Measurements from ENCODE around the gene CHRDL2. TPM values are rescaled to one million over a fixed set of nuclear protein-coding genes. Genes with fewer than 3 reads are reported as not detected.

The CHRDL2 gene
- total RNA-seq, 1 donor from 2014 or later = 0.52 TPM

- Histone ChIP-seq H3K36me3 (ENCODE audit: control insufficient read depth in 3 of 3, insufficient read depth in 3 of 3, low read length in 3 of 3) (no peaks in the 10 kb centered on the region), H3K27ac (ENCODE audit: low read depth, low read length) (peak overlapping the region; percentile 69), H3K9me3 (ENCODE audit: control insufficient read depth in 3 of 3, low read length in 3 of 3) (no peaks in the 10 kb centered on the region), H3K4me3 (ENCODE audit: low read length in 3 of 3) (peak overlapping the region; percentile 31 to 49 (median 36)), H3K27me3 (ENCODE audit: control insufficient read depth in 3 of 3, insufficient read depth in 3 of 3, low read length in 3 of 3) (no peaks in the 10 kb centered on the region), H3K4me1 (ENCODE audit: control insufficient read depth in 3 of 3, insufficient read depth in 3 of 3, low read length in 3 of 3) (peaks cover 16 to 34% (median 22%) of the 10 kb centered on the region in 3 donors), H3K9ac (ENCODE audit: low read depth in 1 of 3, low read length in 3 of 3) (peak overlapping the region; percentile 6 to 52 (median 27))
Measured at GRCh38 chr11:74681686-74682651, 49.3 kb downstream of the CHRDL2 start.

- Histone ChIP-seq H3K27ac (ENCODE audit: low read depth, low read length) (peak overlapping the region; percentile 69), H3K4me1 (ENCODE audit: control insufficient read depth in 3 of 3, insufficient read depth in 3 of 3, low read length in 3 of 3) (peaks cover 16 to 34% (median 22%) of the 10 kb centered on the region in 3 donors), H3K27me3 (ENCODE audit: control insufficient read depth in 3 of 3, insufficient read depth in 3 of 3, low read length in 3 of 3) (no peaks in the 10 kb centered on the region), H3K36me3 (ENCODE audit: control insufficient read depth in 3 of 3, insufficient read depth in 3 of 3, low read length in 3 of 3) (no peaks in the 10 kb centered on the region), H3K9me3 (ENCODE audit: control insufficient read depth in 3 of 3, low read length in 3 of 3) (no peaks in the 10 kb centered on the region), H3K9ac (ENCODE audit: low read depth in 1 of 3, low read length in 3 of 3) (peak overlapping the region in 1 of 3 donors; percentile 33), H3K4me3 (ENCODE audit: low read length in 3 of 3) (peak overlapping the region in 2 of 3 donors; percentile 31 to 36)
Measured at GRCh38 chr11:74680703-74681531, 50.3 kb downstream of the CHRDL2 start.

- Histone ChIP-seq H3K27me3 (ENCODE audit: control insufficient read depth in 3 of 3, insufficient read depth in 3 of 3, low read length in 3 of 3) (no peaks in the 10 kb centered on the region), H3K27ac (ENCODE audit: low read depth, low read length) (no peak overlapping the region), H3K9ac (ENCODE audit: low read depth in 1 of 3, low read length in 3 of 3) (no peak overlapping the region), H3K36me3 (ENCODE audit: control insufficient read depth in 3 of 3, insufficient read depth in 3 of 3, low read length in 3 of 3) (no peaks in the 10 kb centered on the region), H3K4me3 (ENCODE audit: low read length in 3 of 3) (no peak overlapping the region), H3K9me3 (ENCODE audit: control insufficient read depth in 3 of 3, low read length in 3 of 3) (no peaks in the 10 kb centered on the region), H3K4me1 (ENCODE audit: control insufficient read depth in 3 of 3, insufficient read depth in 3 of 3, low read length in 3 of 3) (peaks cover 16 to 34% (median 22%) of the 10 kb centered on the region in 3 donors)
Measured at GRCh38 chr11:74680035-74680671, 51.1 kb downstream of the CHRDL2 start.

GRCh38 chr11:74679513-74679865, 51.7 kb downstream of the CHRDL2 start:
- no peaks in the 10 kb centered on the region for H3K36me3 ChIP-seq (ENCODE audit: control insufficient read depth in 3 of 3, insufficient read depth in 3 of 3, low read length in 3 of 3)
- H3K4me3 ChIP-seq (ENCODE audit: low read length in 3 of 3) = no peak overlapping the region
- no peak overlapping the region for H3K27ac ChIP-seq (ENCODE audit: low read depth, low read length)
- no peaks in the 10 kb centered on the region for H3K27me3 ChIP-seq (ENCODE audit: control insufficient read depth in 3 of 3, insufficient read depth in 3 of 3, low read length in 3 of 3)
- H3K9me3 ChIP-seq (ENCODE audit: control insufficient read depth in 3 of 3, low read length in 3 of 3) = no peaks in the 10 kb centered on the region
- peaks cover 16 to 33% (median 22%) of the 10 kb centered on the region in 3 donors for H3K4me1 ChIP-seq (ENCODE audit: control insufficient read depth in 3 of 3, insufficient read depth in 3 of 3, low read length in 3 of 3)
- no peak overlapping the region for H3K9ac ChIP-seq (ENCODE audit: low read depth in 1 of 3, low read length in 3 of 3)

- Histone ChIP-seq H3K4me3 (ENCODE audit: low read length in 3 of 3) (no peak overlapping the region), H3K27ac (ENCODE audit: low read depth, low read length) (no peak overlapping the region), H3K9me3 (ENCODE audit: control insufficient read depth in 3 of 3, low read length in 3 of 3) (no peaks in the 10 kb centered on the region), H3K9ac (ENCODE audit: low read depth in 1 of 3, low read length in 3 of 3) (no peak overlapping the region), H3K27me3 (ENCODE audit: control insufficient read depth in 3 of 3, insufficient read depth in 3 of 3, low read length in 3 of 3) (no peaks in the 10 kb centered on the region), H3K36me3 (ENCODE audit: control insufficient read depth in 3 of 3, insufficient read depth in 3 of 3, low read length in 3 of 3) (no peaks in the 10 kb centered on the region), H3K4me1 (ENCODE audit: control insufficient read depth in 3 of 3, insufficient read depth in 3 of 3, low read length in 3 of 3) (peaks cover 16 to 27% (median 21%) of the 10 kb centered on the region in 3 donors)
Measured at GRCh38 chr11:74678591-74679512, 52.4 kb downstream of the CHRDL2 start.

- Histone ChIP-seq H3K27me3 (ENCODE audit: control insufficient read depth in 3 of 3, insufficient read depth in 3 of 3, low read length in 3 of 3) (no peaks in the 10 kb centered on the region), H3K9ac (ENCODE audit: low read depth in 1 of 3, low read length in 3 of 3) (no peak overlapping the region), H3K36me3 (ENCODE audit: control insufficient read depth in 3 of 3, insufficient read depth in 3 of 3, low read length in 3 of 3) (no peaks in the 10 kb centered on the region), H3K4me3 (ENCODE audit: low read length in 3 of 3) (no peak overlapping the region), H3K4me1 (ENCODE audit: control insufficient read depth in 3 of 3, insufficient read depth in 3 of 3, low read length in 3 of 3) (peaks cover 22 to 29% (median 23%) of the 10 kb centered on the region in 3 donors), H3K27ac (ENCODE audit: low read depth, low read length) (no peak overlapping the region), H3K9me3 (ENCODE audit: control insufficient read depth in 3 of 3, low read length in 3 of 3) (no peaks in the 10 kb centered on the region)
Measured at GRCh38 chr11:74678041-74678440, 53.2 kb downstream of the CHRDL2 start.

GRCh38 chr11:74677131-74677530, 54.1 kb downstream of the CHRDL2 start:
- no peaks in the 10 kb centered on the region for H3K36me3 ChIP-seq (ENCODE audit: control insufficient read depth in 3 of 3, insufficient read depth in 3 of 3, low read length in 3 of 3)
- no peaks in the 10 kb centered on the region for H3K27me3 ChIP-seq (ENCODE audit: control insufficient read depth in 3 of 3, insufficient read depth in 3 of 3, low read length in 3 of 3)
- no peak overlapping the region for H3K4me3 ChIP-seq (ENCODE audit: low read length in 3 of 3)
- H3K9me3 ChIP-seq (ENCODE audit: control insufficient read depth in 3 of 3, low read length in 3 of 3) = no peaks in the 10 kb centered on the region
- no peak overlapping the region for H3K27ac ChIP-seq (ENCODE audit: low read depth, low read length)
- H3K9ac ChIP-seq (ENCODE audit: low read depth in 1 of 3, low read length in 3 of 3) = no peak overlapping the region
- H3K4me1 ChIP-seq (ENCODE audit: control insufficient read depth in 3 of 3, insufficient read depth in 3 of 3, low read length in 3 of 3) = peaks cover 21 to 28% (median 23%) of the 10 kb centered on the region in 3 donors

- H3K27ac ChIP-seq (ENCODE audit: low read depth, low read length) = no peak overlapping the region
- H3K27me3 ChIP-seq (ENCODE audit: control insufficient read depth in 3 of 3, insufficient read depth in 3 of 3, low read length in 3 of 3) = no peaks in the 10 kb centered on the region
- H3K9me3 ChIP-seq (ENCODE audit: control insufficient read depth in 3 of 3, low read length in 3 of 3) = no peaks in the 10 kb centered on the region
- no peak overlapping the region for H3K9ac ChIP-seq (ENCODE audit: low read depth in 1 of 3, low read length in 3 of 3)
- H3K36me3 ChIP-seq (ENCODE audit: control insufficient read depth in 3 of 3, insufficient read depth in 3 of 3, low read length in 3 of 3) = no peaks in the 10 kb centered on the region
- H3K4me3 ChIP-seq (ENCODE audit: low read length in 3 of 3) = no peak overlapping the region
- H3K4me1 ChIP-seq (ENCODE audit: control insufficient read depth in 3 of 3, insufficient read depth in 3 of 3, low read length in 3 of 3) = peaks cover 15 to 23% (median 18%) of the 10 kb centered on the region in 3 donors
Measured at GRCh38 chr11:74676596-74676995, 54.6 kb downstream of the CHRDL2 start.

GRCh38 chr11:74675761-74676160, 55.5 kb downstream of the CHRDL2 start:
- no peaks in the 10 kb centered on the region for H3K36me3 ChIP-seq (ENCODE audit: control insufficient read depth in 3 of 3, insufficient read depth in 3 of 3, low read length in 3 of 3)
- no peaks in the 10 kb centered on the region for H3K9me3 ChIP-seq (ENCODE audit: control insufficient read depth in 3 of 3, low read length in 3 of 3)
- H3K27me3 ChIP-seq (ENCODE audit: control insufficient read depth in 3 of 3, insufficient read depth in 3 of 3, low read length in 3 of 3) = no peaks in the 10 kb centered on the region
- peaks cover 11 to 15% (median 12%) of the 10 kb centered on the region in 3 donors for H3K4me1 ChIP-seq (ENCODE audit: control insufficient read depth in 3 of 3, insufficient read depth in 3 of 3, low read length in 3 of 3)
- no peak overlapping the region for H3K9ac ChIP-seq (ENCODE audit: low read depth in 1 of 3, low read length in 3 of 3)
- no peak overlapping the region for H3K27ac ChIP-seq (ENCODE audit: low read depth, low read length)
- H3K4me3 ChIP-seq (ENCODE audit: low read length in 3 of 3) = no peak overlapping the region

Measured in skeletal muscle tissue (tissue), 4 donors.